ENCODE measurements around the gene FANCI.
"Not testable (repeated sequence)": the region's sequence is repeated elsewhere in the genome, so short reads cannot be mapped to it uniquely, and the experiment has no call there.

The FANCI gene

DNA sequence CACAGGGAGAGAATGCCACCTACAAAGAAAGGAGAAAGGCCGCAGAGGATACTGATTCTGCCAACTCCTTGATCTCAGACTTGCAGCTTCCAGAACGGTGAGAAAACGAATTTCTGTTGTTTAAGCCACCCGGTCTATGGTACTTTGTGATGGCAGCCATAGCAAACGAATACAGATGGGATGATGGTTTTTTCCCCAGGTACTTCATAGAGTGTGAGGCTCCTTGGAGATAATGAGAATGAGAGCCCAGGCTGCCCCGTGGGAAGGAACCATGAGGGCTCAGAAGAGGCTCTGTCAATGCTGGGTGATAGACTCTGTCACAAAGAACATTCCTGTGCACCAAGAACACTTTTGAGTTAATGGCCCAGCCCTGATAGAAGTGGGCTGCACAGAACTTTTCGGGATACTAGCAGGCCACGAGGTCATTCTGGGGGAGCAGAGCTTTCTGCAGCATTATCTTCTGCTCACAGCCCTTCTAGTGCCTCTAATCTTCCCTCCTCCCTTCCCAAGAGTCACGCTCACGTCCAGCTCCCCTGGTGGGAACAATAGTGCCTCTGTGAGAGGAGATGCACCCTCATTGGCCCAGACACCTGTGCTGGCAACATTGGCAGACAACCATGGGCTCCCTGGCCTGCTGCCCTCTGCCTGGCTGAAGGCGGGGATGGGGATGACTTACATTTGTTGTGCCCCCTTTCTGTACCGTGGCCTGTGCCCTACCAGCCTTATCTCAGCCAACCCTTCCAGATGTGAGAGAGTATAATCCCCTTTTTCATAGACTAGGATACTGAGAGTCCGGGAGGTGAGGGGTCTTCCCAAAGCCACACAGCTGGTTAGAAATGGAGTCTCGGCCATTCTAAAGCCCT lies 17.2 kb upstream of the FANCI start:
- no peak for DNase-seq

DNA sequence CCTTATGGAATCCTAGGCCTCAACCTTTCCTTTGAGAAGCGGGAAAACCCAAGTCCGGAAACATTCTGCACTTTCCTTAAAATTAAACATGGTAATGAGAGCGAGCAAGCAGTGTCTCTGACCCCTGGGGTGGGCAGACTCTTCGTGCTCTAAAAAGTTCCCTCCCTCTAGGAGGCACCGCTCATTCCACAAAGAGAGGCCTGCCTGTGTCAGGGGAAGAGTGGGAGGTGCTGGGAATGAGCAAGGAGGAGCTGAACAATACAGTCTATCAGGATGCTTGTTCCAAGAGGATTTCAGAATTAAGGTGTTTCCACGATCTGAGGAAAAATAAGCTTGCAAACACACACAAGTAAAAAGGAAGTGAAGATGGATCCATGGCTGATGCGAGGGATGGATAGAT lies 16.4 kb upstream of the FANCI start:
- no peak for DNase-seq

DNA sequence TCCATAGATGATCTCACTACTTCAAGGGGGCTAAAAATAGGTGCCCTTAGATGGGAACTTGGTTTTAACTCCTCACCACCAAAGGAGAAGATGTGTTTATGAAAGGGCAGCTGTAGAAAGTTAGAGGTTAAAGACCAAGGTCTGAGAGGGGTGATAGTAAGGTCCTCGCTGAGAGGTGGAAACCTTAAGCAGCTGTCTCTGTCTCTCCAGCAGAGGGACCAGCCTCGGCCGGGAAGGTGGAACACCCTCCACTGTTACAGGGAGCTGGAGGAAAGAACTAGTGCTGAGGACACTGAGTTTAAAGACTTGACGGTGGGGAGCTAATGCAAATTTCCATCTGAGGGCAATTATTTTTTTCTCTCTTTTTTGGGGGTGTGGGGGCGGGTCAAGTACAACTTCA lies 13.5 kb upstream of the FANCI start:
- DNase-seq: no peak

DNA sequence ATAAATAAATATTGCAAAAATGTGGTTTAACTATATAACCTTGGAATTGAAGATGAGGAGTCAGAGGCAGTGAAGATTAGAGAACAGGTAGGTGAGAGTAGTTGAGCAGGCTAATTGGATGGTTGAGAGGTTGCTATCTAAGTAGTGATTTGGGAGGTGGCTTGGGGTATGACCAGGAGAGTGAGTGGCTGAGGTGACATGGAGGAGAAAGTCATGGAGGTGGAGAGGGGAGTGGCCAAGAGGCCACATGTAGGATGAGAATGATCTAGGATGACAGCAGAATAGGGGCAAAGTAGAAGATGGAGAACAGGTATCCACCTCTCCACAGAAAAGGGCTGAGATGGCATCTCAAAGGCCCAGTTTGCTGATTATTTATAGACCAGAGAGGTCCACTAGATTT lies 11.9 kb upstream of the FANCI start:
- no peak for DNase-seq

DNA sequence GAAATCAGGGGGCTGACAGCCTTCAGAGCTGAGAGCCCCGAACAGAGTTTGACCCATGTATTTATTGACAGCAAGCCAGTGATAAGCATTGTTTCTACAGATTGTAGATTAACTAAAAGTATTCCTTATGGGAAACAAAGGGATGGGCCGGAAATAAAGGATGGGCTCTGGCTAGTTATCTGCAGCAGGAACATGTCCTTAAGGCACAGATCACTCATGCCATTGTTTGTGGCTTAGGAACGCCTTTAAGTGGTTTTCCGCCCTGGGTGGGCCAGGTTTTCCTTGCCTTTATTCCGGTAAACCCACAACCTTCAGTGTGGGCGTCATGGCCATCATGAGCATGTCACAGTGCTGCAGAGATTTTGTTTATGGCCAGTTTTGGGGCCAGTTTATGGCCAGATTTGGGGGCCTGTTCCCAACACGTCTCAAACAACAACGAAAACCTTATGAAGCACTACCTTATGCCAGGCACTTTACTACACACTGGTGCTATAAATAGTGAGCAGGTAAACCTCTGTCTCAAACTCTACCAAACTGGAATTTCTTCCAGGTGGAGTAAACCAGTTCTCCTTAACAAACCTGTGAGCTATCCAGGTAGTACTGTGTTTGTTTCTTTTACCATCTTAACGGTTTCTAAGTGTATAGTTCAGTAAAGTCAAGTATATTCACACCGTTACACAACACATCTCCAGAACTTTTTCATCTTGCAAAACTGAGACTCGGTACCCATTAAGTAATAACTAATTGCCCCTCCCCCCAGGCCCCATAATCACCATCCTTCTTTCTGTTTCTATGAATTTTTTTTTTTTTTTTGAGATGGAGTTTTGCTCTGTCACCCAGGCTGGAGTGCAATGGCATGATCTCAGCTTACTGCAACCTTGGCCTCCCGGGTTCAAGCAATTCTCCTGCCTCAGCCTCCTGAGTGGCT lies 3.6 kb upstream of the FANCI start:
- not testable (repeated sequence) for DNase-seq

DNA sequence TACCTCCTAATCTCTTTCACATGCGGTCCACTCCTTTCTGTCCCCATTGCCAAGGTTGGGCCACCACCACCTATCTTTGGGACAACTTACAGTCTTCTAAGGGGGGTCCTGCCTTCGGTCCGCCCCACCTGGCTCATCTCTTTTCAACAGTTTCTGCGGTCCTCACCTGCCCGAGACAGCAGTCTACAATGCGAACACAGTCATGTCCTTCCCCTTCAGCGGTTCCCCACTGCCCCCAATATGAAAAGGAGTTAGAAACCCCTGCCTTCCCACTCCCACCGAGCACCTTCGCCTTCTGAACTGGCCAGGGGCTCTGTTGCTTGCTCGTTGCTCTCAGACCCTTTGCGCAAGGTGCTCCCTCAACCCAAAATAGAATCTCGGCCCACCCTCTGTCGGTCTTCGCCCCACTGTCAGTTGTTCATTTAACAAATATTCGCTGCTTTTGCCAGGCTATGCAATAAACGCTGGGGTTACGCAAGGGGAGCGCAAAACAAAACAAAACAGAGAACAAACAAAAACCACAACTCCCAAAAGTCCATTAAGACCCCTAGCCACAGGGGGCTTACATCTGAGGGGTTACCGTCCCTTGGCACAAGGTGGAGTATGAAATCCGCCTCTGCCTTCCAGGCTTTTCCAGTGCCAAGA lies 611 bp upstream of the FANCI start:
- DNase-seq: no peak

DNA sequence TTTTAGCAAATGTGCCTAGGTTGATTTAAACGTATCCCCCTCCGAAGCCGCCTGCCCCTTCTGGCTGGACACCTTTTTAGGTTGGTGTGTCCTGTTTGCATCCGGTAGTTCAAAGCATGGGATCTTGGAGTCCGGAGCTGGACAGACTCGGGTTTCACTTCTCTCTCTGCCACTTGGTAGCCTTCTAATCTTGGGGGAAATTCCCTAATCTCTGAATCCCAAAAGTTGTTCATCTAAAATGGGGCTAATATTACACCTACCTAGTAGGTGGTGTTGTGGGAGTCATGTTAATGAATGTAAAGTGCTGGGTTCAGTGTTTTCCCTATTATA lies 760 bp downstream of the FANCI start:
- no peak for DNase-seq

DNA sequence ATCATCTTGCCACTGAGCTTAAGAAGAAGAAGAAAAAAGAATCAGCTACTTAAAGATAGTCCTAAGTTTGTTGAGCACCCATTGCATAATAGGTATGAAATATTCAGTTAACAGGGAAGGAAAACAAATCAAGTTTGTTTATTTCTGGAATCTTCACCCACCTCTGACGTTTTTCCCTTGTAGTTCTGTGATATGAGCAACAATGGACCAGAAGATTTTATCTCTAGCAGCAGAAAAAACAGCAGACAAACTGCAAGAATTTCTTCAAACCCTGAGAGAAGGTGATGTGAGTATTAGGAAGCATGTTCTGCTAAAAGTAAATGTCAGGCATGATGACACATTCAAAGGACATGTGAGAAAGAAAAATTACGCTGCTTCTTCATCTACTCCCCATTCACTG lies 3.7 kb downstream of the FANCI start:
- no peak for DNase-seq

DNA sequence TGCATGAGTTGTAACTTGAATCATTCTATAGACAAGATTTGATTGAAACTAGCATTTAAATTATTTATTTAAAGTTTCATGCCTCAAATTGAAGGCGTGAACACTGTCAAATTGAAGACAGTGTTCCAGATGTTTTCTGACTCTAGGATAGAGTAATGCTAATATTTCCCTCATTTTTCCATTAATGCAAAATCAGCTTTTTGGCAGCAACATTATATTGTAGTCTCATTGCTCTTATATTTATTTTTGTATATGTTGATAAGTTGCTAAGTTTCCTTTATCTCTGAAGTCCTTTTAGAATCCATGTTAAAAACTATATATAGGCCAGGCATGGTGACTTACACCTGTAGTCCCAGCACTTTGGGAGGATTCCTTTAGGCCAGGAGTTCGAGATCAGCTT lies 4.8 kb downstream of the FANCI start:
- DNase-seq: no peak

DNA sequence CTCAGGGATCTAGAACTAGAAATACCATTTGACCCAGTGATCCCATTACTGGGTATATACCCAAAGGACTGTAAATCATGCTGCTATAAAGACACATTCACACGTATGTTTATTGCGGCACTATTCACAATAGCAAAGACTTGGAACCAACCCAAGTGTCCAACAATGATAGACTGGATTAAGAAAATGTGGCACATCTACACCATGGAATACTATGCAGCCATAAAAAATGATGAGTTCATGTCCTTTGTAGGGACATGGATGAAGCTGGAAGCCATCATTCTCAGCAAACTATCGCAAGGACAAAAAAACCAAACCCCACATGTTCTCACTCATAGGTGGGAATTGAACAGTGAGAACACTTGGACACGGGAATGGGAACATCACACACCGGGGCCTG lies 6.4 kb downstream of the FANCI start:
- DNase-seq: not testable (repeated sequence)

DNA sequence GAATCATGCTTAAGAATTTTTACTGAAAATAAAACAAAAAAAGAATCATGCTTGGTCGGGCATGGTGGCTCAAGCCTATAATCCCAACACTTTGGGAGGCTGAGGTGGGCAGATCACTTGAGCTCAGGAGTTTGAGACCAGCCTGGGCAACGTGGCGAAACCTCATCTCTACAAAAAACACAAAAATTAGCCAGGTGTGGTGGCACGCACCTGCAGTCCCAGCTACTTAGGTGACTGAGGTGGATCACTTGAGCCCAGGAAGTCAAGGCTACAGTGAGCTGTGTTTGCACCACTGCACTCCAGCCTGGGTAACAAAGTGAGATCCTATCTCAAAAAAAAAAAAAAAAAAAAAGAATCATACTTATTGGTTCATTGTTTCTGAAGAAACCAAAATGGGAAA lies 33.5 kb downstream of the FANCI start:
- DNase-seq: not testable (repeated sequence)

DNA sequence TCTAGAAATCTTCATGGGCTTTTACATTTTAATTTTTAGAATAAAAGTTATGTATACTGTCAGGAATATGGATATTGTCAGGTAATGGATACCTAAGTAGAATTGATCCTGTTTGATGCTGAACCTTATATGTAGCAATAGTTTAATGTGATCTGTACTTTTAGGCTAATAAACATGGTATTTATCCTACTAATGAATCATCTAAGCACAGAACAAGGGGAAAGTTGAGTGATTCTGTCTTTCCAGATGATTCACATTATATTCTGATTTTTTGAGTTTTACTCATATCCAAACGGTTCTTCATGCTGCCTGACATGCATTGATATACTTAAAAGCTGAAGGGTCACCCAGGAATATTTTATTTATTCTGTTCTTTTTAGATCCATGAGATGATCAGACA lies 34.5 kb downstream of the FANCI start:
- DNase-seq: no peak

DNA sequence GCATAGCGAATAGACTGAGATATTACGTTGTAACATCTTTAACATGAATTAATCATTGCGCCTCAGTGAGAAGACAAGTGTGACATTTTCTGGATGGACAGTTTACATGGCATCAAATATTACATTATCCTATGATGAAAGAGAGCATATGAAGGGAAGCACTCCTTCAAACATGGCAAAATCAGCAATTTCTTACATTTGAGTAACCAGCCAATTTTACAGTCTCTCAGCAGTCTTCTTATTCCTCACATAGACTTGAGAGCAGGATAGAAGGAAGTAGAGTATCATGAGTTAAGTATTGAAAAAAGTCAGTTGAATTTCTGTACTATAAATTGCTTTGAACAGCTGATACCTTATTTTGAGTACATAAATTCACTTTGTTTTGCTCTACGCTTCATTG lies 38.9 kb downstream of the FANCI start:
- no peak for DNase-seq

DNA sequence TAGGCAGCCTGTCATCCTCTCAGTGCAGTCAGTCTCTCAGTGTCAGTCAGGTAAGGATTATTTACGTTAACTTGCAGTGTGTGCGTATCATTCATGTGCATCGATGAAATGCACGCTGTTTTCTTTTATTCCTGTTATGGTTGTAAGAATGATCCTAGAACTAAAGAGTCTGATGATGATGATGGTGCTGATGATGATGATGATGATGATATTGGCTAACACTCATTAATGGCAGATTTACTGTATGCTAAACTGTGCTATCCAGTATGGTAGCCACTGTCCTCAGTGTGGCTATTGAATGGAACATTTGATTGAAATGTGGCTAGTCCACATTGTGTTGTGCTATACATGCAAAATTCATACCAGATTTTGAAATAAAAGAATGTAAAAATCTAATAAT lies 39.4 kb downstream of the FANCI start:
- DNase-seq: no peak

DNA sequence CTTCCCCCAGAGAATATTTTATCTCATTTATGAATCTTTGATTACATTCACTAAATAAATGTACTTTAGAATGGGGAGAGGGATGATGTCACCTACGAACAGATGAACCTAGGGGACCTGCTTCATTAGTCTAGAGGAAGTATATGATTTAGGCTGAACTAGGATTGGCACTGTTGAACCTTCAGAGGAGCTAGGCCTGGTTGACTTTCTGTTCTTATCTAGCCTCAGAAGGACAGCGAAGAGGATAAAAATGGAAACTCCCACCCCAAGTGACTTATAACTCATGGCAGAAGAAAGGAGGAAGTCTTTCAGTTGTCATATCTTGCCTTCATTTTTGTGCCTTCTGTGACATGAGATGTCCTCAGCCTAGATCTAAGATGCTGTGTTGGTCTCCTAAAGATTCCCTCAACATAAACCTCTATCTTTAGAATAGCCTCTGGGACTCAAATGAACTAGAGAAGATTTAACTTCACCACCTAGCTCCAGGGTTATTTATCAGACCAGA lies 48.2 kb downstream of the FANCI start:
- no peak for DNase-seq

DNA sequence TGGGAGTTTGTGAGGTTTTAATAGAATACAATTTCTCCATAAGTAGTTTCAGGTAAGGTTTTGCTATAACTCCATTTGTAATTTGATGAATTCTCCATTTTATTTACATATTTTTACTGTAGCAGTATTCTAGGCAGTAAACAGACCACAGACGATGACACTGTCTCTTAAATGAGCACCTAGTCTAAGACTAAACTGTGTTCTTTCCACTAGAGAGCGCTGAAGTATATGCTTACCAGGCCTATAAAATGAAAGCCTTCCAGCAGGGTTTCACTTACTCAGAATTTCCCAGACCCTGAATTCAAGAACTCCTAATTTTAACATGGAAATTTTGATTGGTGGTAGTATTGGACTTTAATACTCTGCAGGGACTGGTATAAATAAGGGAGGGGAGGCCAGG lies 49.2 kb downstream of the FANCI start:
- DNase-seq: no peak

DNA sequence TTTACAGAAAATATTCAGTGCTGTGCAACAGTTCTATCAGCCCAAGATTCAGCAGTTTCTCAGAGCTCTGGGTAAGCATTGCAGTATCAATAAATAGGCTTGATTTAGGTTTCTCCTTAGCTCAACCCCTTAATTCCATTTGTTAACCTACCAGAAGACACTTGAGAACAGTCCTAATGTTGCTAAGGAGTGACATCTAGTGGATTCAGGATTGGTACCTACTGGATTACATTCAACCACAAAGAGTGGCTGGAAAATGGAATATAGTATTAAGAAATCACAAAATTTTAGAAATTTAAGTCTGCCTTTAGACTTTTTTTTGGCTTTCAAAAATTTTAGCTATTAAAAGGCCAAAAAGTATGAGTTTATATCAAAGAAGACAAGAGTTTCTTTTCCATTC lies 56.1 kb downstream of the FANCI start:
- no peak for DNase-seq

DNA sequence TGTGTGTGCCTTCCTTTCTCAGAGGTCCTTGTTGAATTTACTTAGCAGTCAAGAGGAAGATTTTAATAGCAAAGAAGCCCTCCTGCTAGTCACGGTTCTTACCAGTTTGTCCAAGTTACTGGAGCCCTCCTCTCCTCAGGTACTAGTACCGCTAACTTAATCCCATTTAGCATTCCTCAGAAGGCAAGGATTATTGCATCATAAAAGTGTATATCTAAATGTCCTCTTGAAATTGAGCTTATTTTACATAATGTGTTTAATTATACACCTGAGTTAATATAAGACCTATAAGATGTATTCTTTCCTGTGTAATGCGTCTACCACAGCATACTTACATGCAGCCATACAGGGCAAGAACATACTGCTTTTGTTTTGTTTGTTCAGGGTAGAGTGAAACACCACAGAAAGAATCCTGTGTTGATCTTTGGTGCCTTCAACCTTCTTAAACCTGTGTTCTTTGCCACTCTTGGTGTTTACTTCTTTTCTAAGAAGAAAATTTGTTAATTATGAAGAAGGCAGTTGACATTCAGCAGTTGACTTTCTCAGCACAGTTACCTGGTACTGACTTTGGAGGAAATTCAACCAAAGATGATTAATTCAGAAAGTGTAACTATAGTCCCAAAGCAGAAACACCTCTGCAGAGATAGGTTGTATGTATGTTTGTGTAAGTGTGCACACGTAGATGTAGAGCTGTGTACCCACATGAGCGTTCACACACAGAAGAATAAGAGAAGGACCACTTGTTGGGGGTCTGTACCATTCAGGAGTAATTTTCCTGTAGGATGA lies 57.7 kb downstream of the FANCI start:
- no peak for DNase-seq

DNA sequence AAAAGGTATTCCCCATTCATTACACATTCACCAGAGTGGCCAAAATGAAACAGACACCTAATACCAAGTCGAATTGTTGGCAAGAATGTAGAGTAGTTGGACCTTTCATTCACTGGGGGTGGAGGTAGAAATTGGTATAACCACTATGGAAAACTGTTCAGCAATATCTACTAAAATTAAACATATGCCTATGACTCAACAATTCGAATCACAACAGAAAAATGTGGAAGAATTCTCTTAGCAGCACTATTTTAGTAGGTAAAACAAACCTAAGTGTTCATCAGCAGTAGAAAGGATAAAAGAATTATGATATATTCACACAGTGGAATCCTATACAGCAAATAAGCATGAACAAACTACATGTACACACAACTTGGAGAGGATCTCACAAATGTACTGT lies 60.2 kb downstream of the FANCI start:
- no peak for DNase-seq

DNA sequence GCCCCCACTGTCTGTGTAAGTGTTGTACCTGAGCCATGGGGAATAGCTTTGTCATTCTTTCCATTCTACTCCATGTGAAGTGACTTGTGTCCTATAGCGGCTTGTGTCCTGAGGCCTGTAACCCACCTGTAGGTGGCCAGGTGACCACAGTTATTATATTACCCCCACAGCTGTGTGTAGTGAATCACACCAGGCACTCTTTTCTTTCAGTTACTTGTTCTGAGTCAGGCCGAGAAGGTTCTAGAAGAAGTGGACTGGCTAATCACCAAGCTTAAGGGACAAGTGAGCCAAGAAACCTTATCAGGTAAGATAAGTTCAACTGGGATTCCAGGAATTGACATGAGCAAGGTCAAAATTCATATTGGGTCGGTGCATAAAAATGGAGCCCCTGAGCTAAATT lies 61.6 kb downstream of the FANCI start:
- DNase-seq: no peak

DNA sequence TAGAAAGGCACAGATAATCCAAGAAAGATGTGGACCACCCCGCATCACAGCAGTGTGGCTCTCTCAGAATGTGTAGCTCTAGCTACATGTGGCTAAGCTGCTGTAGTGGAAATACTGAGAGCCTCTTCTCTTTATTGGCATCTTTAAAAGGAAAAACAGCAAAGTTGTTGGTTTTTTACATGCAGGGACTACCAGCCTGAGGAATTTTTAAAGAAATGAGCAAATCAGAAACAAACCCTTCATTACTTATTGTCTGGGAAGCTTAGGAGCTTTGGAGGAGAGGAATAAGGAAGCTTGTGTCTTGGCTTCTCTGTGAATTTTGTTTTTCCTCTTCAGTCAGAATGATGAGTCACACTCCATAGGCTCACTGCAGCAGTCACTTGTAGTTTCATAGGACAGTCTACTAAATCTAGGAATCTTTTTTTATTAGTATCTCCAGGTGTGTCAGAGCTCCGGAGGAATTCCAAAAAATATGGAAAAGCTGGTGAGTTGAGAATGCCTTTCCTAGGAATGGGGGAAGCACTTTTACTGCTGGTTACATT lies 63.3 kb downstream of the FANCI start:
- no peak for DNase-seq

DNA sequence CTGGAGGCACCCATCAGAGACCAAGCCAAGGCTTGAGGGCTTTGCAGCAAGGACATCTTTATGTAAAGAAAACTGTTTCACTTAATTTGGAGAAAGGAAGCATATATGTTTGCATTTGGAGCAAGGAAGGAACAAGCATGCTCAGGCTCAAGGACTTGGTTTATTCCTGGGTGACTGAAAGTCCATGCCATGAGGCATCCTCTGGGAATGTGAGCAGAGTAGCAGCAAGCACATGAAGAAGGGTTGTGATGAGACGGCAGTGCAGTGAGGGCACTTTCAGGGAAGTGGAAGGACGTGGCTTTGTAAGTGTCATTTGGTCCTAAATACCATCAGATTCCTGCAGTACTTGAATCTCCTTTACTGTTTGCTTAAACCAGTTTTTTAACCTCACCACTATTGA lies 64.0 kb downstream of the FANCI start:
- DNase-seq: no peak

Measured in AML-193 (cell line).